KMS-11 (cell line): ENCODE measurements around the gene RAB40C.

ENCODE experiments used
- H2AFZ ChIP-seq: fragments of 200-600 bp; sonication (generic); 2 replicates; pipeline ENCODE4 v1.6.1; 2016; ENCODE audit warnings: antibody characterized with exemption, mixed run types, low read depth
- H3K27ac ChIP-seq: fragments of 200-600 bp; sonication (generic); 2 replicates; pipeline ENCODE4 v1.6.1; 2016; ENCODE audit warnings: mild to moderate bottlenecking, mixed run types
- H3K27me3 ChIP-seq: fragments of 200-600 bp; sonication (generic); 2 replicates; pipeline ENCODE4 v1.6.1; 2017; ENCODE audit warnings: mild to moderate bottlenecking, low read depth, mixed run types, moderate library complexity; ENCODE audit not compliant: insufficient read depth
- H3K36me3 ChIP-seq: fragments of 200-600 bp; sonication (generic); 2 replicates; pipeline ENCODE4 v1.6.1; 2017; ENCODE audit warnings: mild to moderate bottlenecking, mixed run types; ENCODE audit not compliant: insufficient read depth
- H3K4me1 ChIP-seq: fragments of 200-600 bp; sonication (generic); 2 replicates; pipeline ENCODE4 v1.6.1; 2016; ENCODE audit warnings: mild to moderate bottlenecking, low read depth, mixed run types; ENCODE audit not compliant: poor library complexity, severe bottlenecking
- H3K4me2 ChIP-seq: fragments of 200-600 bp; sonication (generic); 2 replicates; pipeline ENCODE4 v1.7.0; 2016; ENCODE audit warnings: mild to moderate bottlenecking, mixed run types
- H3K4me3 ChIP-seq: fragments of 200-600 bp; sonication (generic); IDR thresholded peaks from 2 replicates; pipeline ENCODE4 v1.6.1; 2017; ENCODE audit warnings: low read depth, low read length, mixed read lengths; ENCODE audit not compliant: insufficient read depth
- H3K79me2 ChIP-seq: fragments of 200-600 bp; sonication (generic); 2 replicates; pipeline ENCODE4 v1.6.1; 2016; ENCODE audit warnings: low read depth, mixed run types; ENCODE audit not compliant: insufficient read depth
- H3K9ac ChIP-seq: fragments of 200-600 bp; sonication (generic); 2 replicates; pipeline ENCODE4 v1.6.1; 2016; ENCODE audit warnings: mild to moderate bottlenecking, mixed run types
- H4K20me1 ChIP-seq: fragments of 200-600 bp; sonication (generic); 2 replicates; pipeline ENCODE4 v1.6.1; 2016; ENCODE audit warnings: mild to moderate bottlenecking, mixed run types; ENCODE audit not compliant: insufficient read depth
- CTCF ChIP-seq: fragments of 200-600 bp; sonication (generic); conservative IDR thresholded peaks from 2 replicates; pipeline ENCODE4 v1.6.1; 2017; ENCODE audit warnings: low read depth, mild to moderate bottlenecking, antibody characterized with exemption, low read length, moderate library complexity, mixed read lengths

The RAB40C gene

GRCh38 chr16:598823-599739 lies 9.2 kb downstream of the RAB40C start:
- no peak overlapping the region for H3K4me2 ChIP-seq
- H4K20me1 ChIP-seq: no peaks in the 10 kb centered on the region
- H3K27ac ChIP-seq: no peak overlapping the region
- no peak overlapping the region for H3K4me3 ChIP-seq
- no peak overlapping the region for H3K9ac ChIP-seq
- TF ChIP-seq CTCF: no peak
- H2AFZ ChIP-seq: no peak overlapping the region
- no peaks in the 10 kb centered on the region for H3K27me3 ChIP-seq
- peaks cover 13% of the 10 kb centered on the region; the same call in 1 of the 2 replicates for H3K79me2 ChIP-seq
- no peaks in the 10 kb centered on the region for H3K36me3 ChIP-seq
- H3K4me1 ChIP-seq: no peaks in the 10 kb centered on the region

GRCh38 chr16:600781-601180 lies 10.9 kb downstream of the RAB40C start:
- Histone ChIP-seq H4K20me1 (no peaks in the 10 kb centered on the region), H3K4me2 (no peak overlapping the region), H3K36me3 (no peaks in the 10 kb centered on the region), H3K27ac (no peak overlapping the region), H3K27me3 (no peaks in the 10 kb centered on the region), H3K4me3 (no peak overlapping the region), H2AFZ (no peak overlapping the region), H3K9ac (no peak overlapping the region), H3K79me2 (peaks cover 14% of the 10 kb centered on the region; the same call in 1 of the 2 replicates), H3K4me1 (no peaks in the 10 kb centered on the region)
- TF ChIP-seq CTCF: no peak

GRCh38 chr16:603933-604332 lies 14.1 kb downstream of the RAB40C start:
- Histone ChIP-seq H3K4me1 (no peaks in the 10 kb centered on the region), H3K27me3 (no peaks in the 10 kb centered on the region)

GRCh38 chr16:606656-607307 lies 16.9 kb downstream of the RAB40C start:
- no peak overlapping the region for H3K4me2 ChIP-seq
- H3K27ac ChIP-seq: no peak overlapping the region
- H2AFZ ChIP-seq: no peak overlapping the region
- H4K20me1 ChIP-seq: no peaks in the 10 kb centered on the region
- no peak for TF ChIP-seq CTCF
- no peak overlapping the region for H3K4me3 ChIP-seq
- peaks cover 9% of the 10 kb centered on the region; the same call in 1 of the 2 replicates for H3K79me2 ChIP-seq
- no peaks in the 10 kb centered on the region for H3K4me1 ChIP-seq
- no peak overlapping the region for H3K9ac ChIP-seq
- H3K36me3 ChIP-seq: no peaks in the 10 kb centered on the region
- no peaks in the 10 kb centered on the region for H3K27me3 ChIP-seq

More at GRCh38 chr16:603933-604332, 14.1 kb downstream of the RAB40C start:
- no peak overlapping the region for H2AFZ ChIP-seq
- H3K4me2 ChIP-seq: no peak overlapping the region
- no peaks in the 10 kb centered on the region for H3K36me3 ChIP-seq
- H3K4me3 ChIP-seq: no peak overlapping the region
- H3K27ac ChIP-seq: no peak overlapping the region
- no peak overlapping the region for H3K9ac ChIP-seq
- no peak for TF ChIP-seq CTCF
- H3K79me2 ChIP-seq: peaks cover 14% of the 10 kb centered on the region; the same call in 1 of the 2 replicates
- no peaks in the 10 kb centered on the region for H4K20me1 ChIP-seq
